ENCODE data around the gene NADSYN1.

GRCh38 chr11:71425860-71426259 lies 27.1 kb upstream of the NADSYN1 start:
- TF ChIP-seq POLR2A (IDR thresholded peaks at IDR 0.05) (no peak), CTCF (IDR thresholded peaks at IDR 0.05) (no peak), EP300 (IDR thresholded peaks at IDR 0.05) (no peak)

Data from tibial nerve (tissue), 4 donors.